Measurements from ENCODE around the gene SLC34A1.

DNA sequence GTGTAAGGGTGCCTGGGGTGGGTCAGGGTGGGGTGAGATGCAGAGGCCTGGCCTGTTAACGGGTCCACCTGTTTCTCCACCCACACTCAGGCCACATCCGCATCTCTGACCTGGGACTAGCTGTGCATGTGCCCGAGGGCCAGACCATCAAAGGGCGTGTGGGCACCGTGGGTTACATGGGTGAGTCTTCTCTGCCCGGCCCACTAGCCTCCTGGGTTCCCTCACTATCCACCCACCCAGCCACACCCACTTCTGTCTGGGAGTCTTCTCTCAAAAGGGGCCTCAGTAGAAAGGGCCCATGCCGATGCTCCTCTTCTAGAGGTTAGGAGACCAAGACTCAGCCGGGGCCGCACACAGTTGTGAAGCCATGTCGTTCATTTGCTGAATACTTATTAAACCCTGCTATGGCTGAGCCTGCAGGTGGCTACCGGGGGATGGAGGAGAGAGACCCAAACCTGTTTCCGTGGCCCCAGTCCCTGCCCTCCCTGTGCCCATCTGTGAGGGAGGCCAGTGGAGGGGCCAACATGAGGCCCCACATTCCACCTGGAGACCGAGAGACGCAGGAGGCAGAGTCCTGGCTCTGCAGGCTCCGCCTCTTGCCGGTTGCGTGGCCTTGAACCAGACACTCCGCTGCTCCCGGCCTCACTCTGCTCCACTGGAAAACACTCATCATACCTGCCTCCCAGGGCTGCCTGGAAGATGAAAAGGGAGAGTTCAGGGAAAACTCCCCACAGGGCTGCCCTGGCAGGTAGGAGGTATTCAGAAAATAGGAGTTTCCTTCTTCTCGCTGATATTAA, 50.9 kb downstream of the SLC34A1 start:
- TF ChIP-seq, protein P1, sequence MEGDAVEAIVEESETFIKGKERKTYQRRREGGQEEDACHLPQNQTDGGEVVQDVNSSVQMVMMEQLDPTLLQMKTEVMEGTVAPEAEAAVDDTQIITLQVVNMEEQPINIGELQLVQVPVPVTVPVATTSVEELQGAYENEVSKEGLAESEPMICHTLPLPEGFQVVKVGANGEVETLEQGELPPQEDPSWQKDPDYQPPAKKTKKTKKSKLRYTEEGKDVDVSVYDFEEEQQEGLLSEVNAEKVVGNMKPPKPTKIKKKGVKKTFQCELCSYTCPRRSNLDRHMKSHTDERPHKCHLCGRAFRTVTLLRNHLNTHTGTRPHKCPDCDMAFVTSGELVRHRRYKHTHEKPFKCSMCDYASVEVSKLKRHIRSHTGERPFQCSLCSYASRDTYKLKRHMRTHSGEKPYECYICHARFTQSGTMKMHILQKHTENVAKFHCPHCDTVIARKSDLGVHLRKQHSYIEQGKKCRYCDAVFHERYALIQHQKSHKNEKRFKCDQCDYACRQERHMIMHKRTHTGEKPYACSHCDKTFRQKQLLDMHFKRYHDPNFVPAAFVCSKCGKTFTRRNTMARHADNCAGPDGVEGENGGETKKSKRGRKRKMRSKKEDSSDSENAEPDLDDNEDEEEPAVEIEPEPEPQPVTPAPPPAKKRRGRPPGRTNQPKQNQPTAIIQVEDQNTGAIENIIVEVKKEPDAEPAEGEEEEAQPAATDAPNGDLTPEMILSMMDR (IDR thresholded peaks at IDR 0.05): no peak
- TF ChIP-seq POLR2A (IDR thresholded peaks at IDR 0.05): no peak
